Neuronal stem cell (in vitro differentiated cells): Measurements from ENCODE around the gene SLC7A6. TPM values are rescaled to one million over a fixed set of nuclear protein-coding genes. Genes with fewer than 3 reads are reported as not detected.

ENCODE experiments used
- DNase-seq: peaks from one replicate; pipeline ENCODE4 v3.0.0-alpha.2; 2013; ENCODE audit warnings: low spot score
- H2AFZ ChIP-seq: one replicate; pipeline ENCODE4 v1.6.1; 2013; ENCODE audit warnings: mild to moderate bottlenecking, low read length, inconsistent platforms
- H2AK5ac ChIP-seq: 2 replicates; pipeline ENCODE4 v1.6.1; 2013; ENCODE audit warnings: low read depth, mild to moderate bottlenecking, inconsistent platforms, low read length, moderate library complexity, mixed read lengths
- H2BK120ac ChIP-seq: 2 replicates; pipeline ENCODE4 v1.6.1; 2013; ENCODE audit warnings: low read depth, mild to moderate bottlenecking, inconsistent platforms, low read length, moderate library complexity, mixed read lengths
- H2BK12ac ChIP-seq: one replicate; pipeline ENCODE4 v1.6.1; 2013; ENCODE audit warnings: low read length, inconsistent platforms
- H2BK15ac ChIP-seq: 2 replicates; pipeline ENCODE4 v1.6.1; 2013; ENCODE audit warnings: mild to moderate bottlenecking, low read length, inconsistent platforms, mixed read lengths
- H2BK5ac ChIP-seq: one replicate; pipeline ENCODE4 v1.6.1; 2013; ENCODE audit warnings: inconsistent platforms, mild to moderate bottlenecking, low read length, moderate library complexity
- H3K14ac ChIP-seq: one replicate; pipeline ENCODE4 v1.6.1; 2013; ENCODE audit warnings: low read length, inconsistent platforms
- H3K18ac ChIP-seq: 2 replicates; pipeline ENCODE4 v1.6.1; 2013; ENCODE audit warnings: low read length, inconsistent platforms
- H3K23ac ChIP-seq: 2 replicates; pipeline ENCODE4 v1.6.1; 2013; ENCODE audit warnings: low read depth, mild to moderate bottlenecking, mixed read lengths, low read length, inconsistent platforms; ENCODE audit not compliant: poor library complexity
- H3K27ac ChIP-seq: replicated peaks from 3 replicates; pipeline ENCODE4 v1.5.1; 2013; ENCODE audit warnings: low read length, inconsistent platforms
- H3K27me3 ChIP-seq, 3 experiments: 2 replicates each; pipeline ENCODE4 v1.6.1; 2013; ENCODE audit warnings: low read length in 3 of 3, mild to moderate bottlenecking in 2 of 3, inconsistent platforms in 1 of 3, low read depth in 1 of 3, mixed read lengths in 1 of 3, moderate library complexity in 1 of 3; ENCODE audit not compliant: control insufficient read depth in 3 of 3, insufficient read depth in 3 of 3
- H3K36me3 ChIP-seq, 2 donors: replicated peaks in 1 of 2; 2 replicates each; pipeline ENCODE4 v1.6.1; 2013; ENCODE audit warnings: low read length in 2 of 2; ENCODE audit not compliant: control insufficient read depth in 2 of 2, insufficient read depth in 2 of 2
- H3K4ac ChIP-seq: 2 replicates; pipeline ENCODE4 v1.6.1; 2013; ENCODE audit warnings: inconsistent platforms, mild to moderate bottlenecking, low read length, moderate library complexity
- H3K4me1 ChIP-seq, 2 donors: 1 replicate in 1 of 2; 2 replicates in 1 of 2; pipeline ENCODE4 v1.6.1; 2013; ENCODE audit warnings: low read length in 2 of 2, low read depth in 1 of 2; ENCODE audit not compliant: control insufficient read depth in 2 of 2, insufficient read depth in 1 of 2
- H3K4me2 ChIP-seq: one replicate; pipeline ENCODE4 v1.6.1; 2013; ENCODE audit warnings: mild to moderate bottlenecking, low read length, inconsistent platforms; ENCODE audit not compliant: insufficient read depth, poor library complexity, severe bottlenecking
- H3K4me3 ChIP-seq, 2 donors: 2 replicates each; pipeline ENCODE4 v1.5.1; 2013; ENCODE audit warnings: low read length in 2 of 2, mild to moderate bottlenecking in 2 of 2, inconsistent platforms in 1 of 2, moderate library complexity in 1 of 2
- H3K79me1 ChIP-seq: one replicate; pipeline ENCODE4 v1.6.1; 2013; ENCODE audit warnings: low read depth, mild to moderate bottlenecking, inconsistent platforms, low read length, moderate library complexity
- H3K9ac ChIP-seq: one replicate; pipeline ENCODE4 v1.6.1; 2013; ENCODE audit warnings: mild to moderate bottlenecking, low read depth, low read length, inconsistent platforms; ENCODE audit not compliant: poor library complexity
- H3K9me3 ChIP-seq, 2 donors: replicated peaks in 1 of 2; 2 replicates each; pipeline versions ENCODE3 to v1.6.1; 2013; ENCODE audit warnings: low read length in 2 of 2, mild to moderate bottlenecking in 2 of 2, inconsistent platforms in 1 of 2, low read depth in 1 of 2, mixed read lengths in 1 of 2, moderate library complexity in 1 of 2; ENCODE audit not compliant: control insufficient read depth in 2 of 2, insufficient read depth in 1 of 2
- H4K8ac ChIP-seq: one replicate; pipeline ENCODE4 v1.6.1; 2013; ENCODE audit warnings: low read depth, mild to moderate bottlenecking, inconsistent platforms, low read length, moderate library complexity
- H4K91ac ChIP-seq: one replicate; pipeline ENCODE4 v1.6.1; 2013; ENCODE audit warnings: low read length, low read depth, mild to moderate bottlenecking, inconsistent platforms; ENCODE audit not compliant: poor library complexity
- WGBS, 2 donors: extraction: QIAGEN DNeasy Blood & Tissue Kit; methylation state at CpG; one replicate each; pipeline ENCODE4 v1.1.7; 2013; ENCODE audit warnings: missing lambda C conversion rate in 2 of 2, mixed read lengths in 1 of 2; ENCODE audit not compliant: insufficient read length in 2 of 2, insufficient replicate concordance in 1 of 2; ENCODE audit errors: extremely low coverage in 2 of 2; 5-methylcytosine and 5-hydroxymethylcytosine counted together
- polyA plus RNA-seq, 2 experiments: library from polyadenylated mRNA; stranded (reverse); fragments of 200-250 nt; gene quantifications; one replicate each; pipeline ENCODE4 v1.2.3, GENCODE V29; 2013

Gene SLC7A6
- polyA plus RNA-seq (2013, experiment 1 of 2), result 9.0 TPM
- 8.7 TPM for polyA plus RNA-seq (2013, experiment 2 of 2)

GRCh38 chr16:68264128-68265077 is at the start of gene SLC7A6:
SLC7A6 (plus strand) TSS chr16:68264526; CDS start chr16:68274727, 10,201 bp downstream.
- peak within 1 kb of the TSS; percentile 88 to 92 for H3K4me3 ChIP-seq
- peak within 1 kb of the TSS; percentile 25 for H4K91ac ChIP-seq
- peak within 1 kb of the TSS; percentile 80 for H3K4ac ChIP-seq
- peak within 1 kb of the TSS; percentile 28 for H2BK12ac ChIP-seq
- H2BK15ac ChIP-seq, result peak within 1 kb of the TSS; percentile 39
- peak within 1 kb of the TSS; percentile 94 for H2AFZ ChIP-seq
- no peak within 1 kb of the TSS for H3K27ac ChIP-seq
- peak within 1 kb of the TSS; percentile 99 for H3K23ac ChIP-seq
- peaks cover 3% of the 10 kb centered on the region for H3K79me1 ChIP-seq
- peaks cover 0 to 9% of the 10 kb centered on the region in 2 donors for H3K4me1 ChIP-seq
- H3K14ac ChIP-seq, result peak within 1 kb of the TSS; percentile 100
- H4K8ac ChIP-seq, result peak within 1 kb of the TSS; percentile 77
- H3K9me3 ChIP-seq, result peaks cover 0 to 2% of the 10 kb centered on the region in 2 donors
- peak within 1 kb of the TSS; percentile 99 for H3K4me2 ChIP-seq
- H3K36me3 ChIP-seq, result peaks cover 5 to 9% of the 10 kb centered on the region in 2 donors
- H2BK120ac ChIP-seq, result no peak within 1 kb of the TSS
- DNase-seq, result peak; percentile 75
- peaks cover 0 to 5% (median 0%) of the 10 kb centered on the region in 3 experiments for H3K27me3 ChIP-seq
- peak within 1 kb of the TSS; percentile 44 for H2BK5ac ChIP-seq
- H3K18ac ChIP-seq, result peak within 1 kb of the TSS; percentile 99
- peak within 1 kb of the TSS; percentile 98 for H3K9ac ChIP-seq
- no CpG with 5 or more reads among the region's 123 CpGs for WGBS, 2 donors
- peak within 1 kb of the TSS; percentile 78 for H2AK5ac ChIP-seq

- Histone ChIP-seq H4K91ac (no peak overlapping the region), H2BK5ac (no peak overlapping the region), H3K18ac (no peak overlapping the region), H2BK120ac (no peak overlapping the region), H3K27me3 (no peaks in the 10 kb centered on the region), H3K27ac (no peak overlapping the region), H3K4me3 (no peak overlapping the region), H3K4me1 (no peaks in the 10 kb centered on the region), H4K8ac (no peak overlapping the region), H2AFZ (no peak overlapping the region), H2AK5ac (no peak overlapping the region), H2BK15ac (no peak overlapping the region), H2BK12ac (no peak overlapping the region), H3K4ac (no peak overlapping the region), H3K79me1 (no peaks in the 10 kb centered on the region), H3K9me3 (no peaks in the 10 kb centered on the region), H3K36me3 (peaks cover 0 to 19% of the 10 kb centered on the region in 2 donors), H3K4me2 (no peak overlapping the region), H3K23ac (no peak overlapping the region), H3K9ac (no peak overlapping the region), H3K14ac (no peak overlapping the region)
- no peak for DNase-seq
- no CpG with 5 or more reads among the region's 3 CpGs for WGBS, 2 donors
Measured at GRCh38 chr16:68214726-68215125, 49.6 kb upstream of the SLC7A6 start.

GRCh38 chr16:68215302-68215701 is 49.0 kb upstream of the SLC7A6 start:
- Histone ChIP-seq H3K23ac (no peak overlapping the region), H2AFZ (no peak overlapping the region), H3K4me2 (no peak overlapping the region), H3K9ac (no peak overlapping the region), H3K4me1 (no peaks in the 10 kb centered on the region), H2AK5ac (no peak overlapping the region), H3K36me3 (peaks cover 0 to 22% of the 10 kb centered on the region in 2 donors), H4K91ac (no peak overlapping the region), H3K18ac (no peak overlapping the region), H3K14ac (no peak overlapping the region), H2BK120ac (no peak overlapping the region), H3K27me3 (no peaks in the 10 kb centered on the region), H3K4me3 (no peak overlapping the region), H4K8ac (no peak overlapping the region), H3K4ac (no peak overlapping the region), H2BK15ac (no peak overlapping the region), H3K27ac (no peak overlapping the region), H2BK5ac (no peak overlapping the region), H2BK12ac (no peak overlapping the region), H3K79me1 (no peaks in the 10 kb centered on the region), H3K9me3 (no peaks in the 10 kb centered on the region)
- DNase-seq, result no peak
- 100% methylated on average over 1 of the region's 1 CpG; no CpG with 5 or more reads in 1 of the 2 donors for WGBS, 2 donors

- H3K4ac ChIP-seq, result no peak overlapping the region
- H3K4me2 ChIP-seq, result no peak overlapping the region
- H2BK15ac ChIP-seq, result no peak overlapping the region
- no peak overlapping the region for H4K91ac ChIP-seq
- no peaks in the 10 kb centered on the region for H3K9me3 ChIP-seq
- no peak overlapping the region for H3K27ac ChIP-seq
- H3K27me3 ChIP-seq, result no peaks in the 10 kb centered on the region
- H3K4me3 ChIP-seq, result no peak overlapping the region
- no peak overlapping the region for H2AK5ac ChIP-seq
- H2BK5ac ChIP-seq, result no peak overlapping the region
- H3K23ac ChIP-seq, result no peak overlapping the region
- H4K8ac ChIP-seq, result no peak overlapping the region
- H3K36me3 ChIP-seq, result peaks cover 0 to 28% of the 10 kb centered on the region in 2 donors
- no peak overlapping the region for H3K9ac ChIP-seq
- no peaks in the 10 kb centered on the region for H3K79me1 ChIP-seq
- H2BK120ac ChIP-seq, result no peak overlapping the region
- H3K18ac ChIP-seq, result no peak overlapping the region
- H2BK12ac ChIP-seq, result no peak overlapping the region
- DNase-seq, result no peak
- no CpG with 5 or more reads among the region's 3 CpGs for WGBS, 2 donors
- no peak overlapping the region for H3K14ac ChIP-seq
- no peak overlapping the region for H2AFZ ChIP-seq
- H3K4me1 ChIP-seq, result peaks cover 0 to 1% of the 10 kb centered on the region in 2 donors
Measured at GRCh38 chr16:68216240-68216639, 48.1 kb upstream of the SLC7A6 start.
